Spinal cord (tissue), 10 donors: ENCODE measurements around the gene COL23A1. TPM values are rescaled to one million over a fixed set of nuclear protein-coding genes. Genes with fewer than 3 reads are reported as not detected.

Experiments
- DNase-seq, 6 donors: peaks; one replicate each; pipeline versions ENCODE4 v3.0.0 to v3.0.0-alpha.2; 2013 to 2015; ENCODE audit warnings: low spot score in 6 of 6, low read depth in 4 of 6
- H3K27ac ChIP-seq: one replicate; pipeline ENCODE4 v1.5.1; 2013; ENCODE audit warnings: low read depth, low read length, control low read depth
- H3K27me3 ChIP-seq: one replicate; pipeline ENCODE4 v1.6.1; 2013; ENCODE audit warnings: low read length; ENCODE audit not compliant: control insufficient read depth, insufficient read depth
- H3K36me3 ChIP-seq: one replicate; pipeline ENCODE4 v1.6.1; 2013; ENCODE audit warnings: low read length; ENCODE audit not compliant: control insufficient read depth, insufficient read depth
- H3K4me1 ChIP-seq: one replicate; pipeline ENCODE4 v1.6.1; 2013; ENCODE audit warnings: low read length; ENCODE audit not compliant: control insufficient read depth, insufficient read depth
- H3K4me3 ChIP-seq: one replicate; pipeline ENCODE4 v1.5.1; 2013; ENCODE audit warnings: low read depth, low read length, control low read depth
- H3K9me3 ChIP-seq: one replicate; pipeline ENCODE4 v1.6.1; 2013; ENCODE audit warnings: low read length; ENCODE audit not compliant: control insufficient read depth, insufficient read depth
- WGBS: methylation state at CpG from one replicate; pipeline ENCODE4 v1.1.5; 2013; ENCODE audit warnings: missing lambda C conversion rate; ENCODE audit not compliant: insufficient coverage; 5-methylcytosine and 5-hydroxymethylcytosine counted together
- polyA plus RNA-seq, 2 donors: library from polyadenylated mRNA; unstranded; fragments of 120-200 nt; gene quantifications; one replicate each; pipeline ENCODE4 v1.2.1, GENCODE V29; 2013; ENCODE audit not compliant: insufficient read length in 2 of 2
- total RNA-seq, 2 donors: library from RNA; depleted of rRNA in 1 of 2; stranded (reverse); fragments of 120-200 nt in 1 of 2; fragments of >200 nt in 1 of 2; gene quantifications; one replicate each; pipeline versions ENCODE4 v1.2.3 to v1.2.4, GENCODE V29; 2013 to 2014
- donor health status: healthy.

The COL23A1 gene
- total and polyA plus RNA-seq, 4 donors, result 2.8 to 9.7 (median 8.0) TPM

- H3K4me3 ChIP-seq, result no peak overlapping the region
- WGBS, result 82% methylated on average over 12 of the region's 13 CpGs
- no peaks in the 10 kb centered on the region for H3K27me3 ChIP-seq
- H3K36me3 ChIP-seq, result no peaks in the 10 kb centered on the region
- no peaks in the 10 kb centered on the region for H3K9me3 ChIP-seq
- DNase-seq, result peak in 1 of 6 donors; percentile 26
- no peak overlapping the region for H3K27ac ChIP-seq
- peaks cover 10% of the 10 kb centered on the region for H3K4me1 ChIP-seq
These were observed 340.8 kb downstream of the COL23A1 start for GRCh38 chr5:178249191-178249989.

GRCh38 chr5:178248750-178249149 lies 341.4 kb downstream of the COL23A1 start:
- H3K27me3 ChIP-seq, result no peaks in the 10 kb centered on the region
- no peak overlapping the region for H3K4me3 ChIP-seq
- no peak for DNase-seq
- WGBS, result 85% methylated on average over 18 of the region's 18 CpGs
- no peaks in the 10 kb centered on the region for H3K9me3 ChIP-seq
- no peaks in the 10 kb centered on the region for H3K36me3 ChIP-seq
- H3K4me1 ChIP-seq, result peaks cover 10% of the 10 kb centered on the region
- no peak overlapping the region for H3K27ac ChIP-seq

GRCh38 chr5:178247481-178248456 lies 342.4 kb downstream of the COL23A1 start:
- no peaks in the 10 kb centered on the region for H3K9me3 ChIP-seq
- no peaks in the 10 kb centered on the region for H3K27me3 ChIP-seq
- DNase-seq, result no peak
- H3K36me3 ChIP-seq, result no peaks in the 10 kb centered on the region
- no peak overlapping the region for H3K27ac ChIP-seq
- H3K4me1 ChIP-seq, result peaks cover 11% of the 10 kb centered on the region
- 67% methylated on average over 16 of the region's 24 CpGs for WGBS
- H3K4me3 ChIP-seq, result no peak overlapping the region

- 78% methylated on average over 14 of the region's 15 CpGs for WGBS
- Histone ChIP-seq H3K27ac (no peak overlapping the region), H3K27me3 (no peaks in the 10 kb centered on the region)
These were observed 343.4 kb downstream of the COL23A1 start for GRCh38 chr5:178246624-178247279.

GRCh38 chr5:178245389-178245788 lies 344.8 kb downstream of the COL23A1 start:
- peaks cover 28% of the 10 kb centered on the region for H3K4me1 ChIP-seq
- no peak overlapping the region for H3K27ac ChIP-seq
- H3K27me3 ChIP-seq, result no peaks in the 10 kb centered on the region
- no peak overlapping the region for H3K4me3 ChIP-seq
- H3K36me3 ChIP-seq, result peaks cover under 1% of the 10 kb centered on the region
- no peak for DNase-seq
- H3K9me3 ChIP-seq, result no peaks in the 10 kb centered on the region
- 89% methylated on average over 2 of the region's 2 CpGs for WGBS

More at GRCh38 chr5:178246624-178247279, 343.4 kb downstream of the COL23A1 start:
- H3K4me1 ChIP-seq, result peaks cover 21% of the 10 kb centered on the region
- no peak overlapping the region for H3K4me3 ChIP-seq
- no peak for DNase-seq
- H3K36me3 ChIP-seq, result no peaks in the 10 kb centered on the region
- no peaks in the 10 kb centered on the region for H3K9me3 ChIP-seq

GRCh38 chr5:178244576-178244975 lies 345.6 kb downstream of the COL23A1 start:
- H3K9me3 ChIP-seq, result no peaks in the 10 kb centered on the region
- H3K36me3 ChIP-seq, result peaks cover 2% of the 10 kb centered on the region
- H3K27ac ChIP-seq, result no peak overlapping the region
- no peak for DNase-seq
- H3K4me1 ChIP-seq, result peaks cover 32% of the 10 kb centered on the region
- H3K4me3 ChIP-seq, result no peak overlapping the region
- WGBS, result 94% methylated on average over 2 of the region's 2 CpGs
- H3K27me3 ChIP-seq, result no peaks in the 10 kb centered on the region

GRCh38 chr5:178242416-178242815 lies 347.8 kb downstream of the COL23A1 start:
- peak in 3 of 6 donors; percentile 31 to 66 (median 46) for DNase-seq
- Histone ChIP-seq H3K4me3 (no peak overlapping the region), H3K9me3 (no peaks in the 10 kb centered on the region), H3K27ac (no peak overlapping the region), H3K27me3 (no peaks in the 10 kb centered on the region), H3K4me1 (peaks cover 37% of the 10 kb centered on the region), H3K36me3 (peaks cover 2% of the 10 kb centered on the region)
- 48% methylated on average over 3 of the region's 10 CpGs for WGBS

GRCh38 chr5:178241688-178242231 lies 348.4 kb downstream of the COL23A1 start:
- no peak overlapping the region for H3K27ac ChIP-seq
- WGBS, result 91% methylated on average over 10 of the region's 15 CpGs

GRCh38 chr5:178241231-178241663 lies 348.9 kb downstream of the COL23A1 start:
- Histone ChIP-seq H3K27ac (no peak overlapping the region), H3K4me1 (peaks cover 43% of the 10 kb centered on the region), H3K27me3 (no peaks in the 10 kb centered on the region), H3K36me3 (peaks cover 2% of the 10 kb centered on the region), H3K9me3 (no peaks in the 10 kb centered on the region), H3K4me3 (no peak overlapping the region)
- no peak for DNase-seq
- WGBS, result 73% methylated on average over 8 of the region's 8 CpGs

More at GRCh38 chr5:178241688-178242231, 348.4 kb downstream of the COL23A1 start:
- H3K9me3 ChIP-seq, result no peaks in the 10 kb centered on the region
- H3K4me1 ChIP-seq, result peaks cover 38% of the 10 kb centered on the region
- DNase-seq, result no peak
- no peak overlapping the region for H3K4me3 ChIP-seq
- H3K36me3 ChIP-seq, result peaks cover 2% of the 10 kb centered on the region
- no peaks in the 10 kb centered on the region for H3K27me3 ChIP-seq
